ENCODE measurements around the gene TFAP2C. TPM values are rescaled to one million over a fixed set of nuclear protein-coding genes. Genes with fewer than 3 reads are reported as not detected.
"Not testable (repeated sequence)": the region's sequence is repeated elsewhere in the genome, so short reads cannot be mapped to it uniquely, and the experiment has no call there.

The TFAP2C gene
- total RNA-seq, 1 donor from 2014 or later: not detected

DNA sequence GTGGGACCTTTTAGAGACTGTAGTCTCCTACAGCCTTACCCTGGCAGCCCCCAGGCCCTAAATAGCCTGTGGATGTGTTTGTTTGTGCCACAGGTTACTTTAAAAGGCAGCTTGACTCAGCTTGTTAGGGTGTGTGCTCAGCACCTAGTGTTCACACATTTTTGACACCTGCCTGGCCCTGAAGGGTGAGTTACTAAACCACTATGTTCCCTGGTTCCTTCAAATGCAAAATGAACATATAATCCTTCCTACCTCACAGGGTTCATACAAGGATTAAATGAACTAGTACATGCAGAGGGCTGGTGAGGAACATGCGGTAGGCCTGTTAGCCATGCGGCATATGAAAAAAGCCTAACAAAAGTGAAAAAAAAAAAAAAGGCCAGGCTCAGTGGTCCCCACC lies 14.9 kb upstream of the TFAP2C start:
- intact Hi-C loops (cut with micrococcal nuclease): no loop called here

DNA sequence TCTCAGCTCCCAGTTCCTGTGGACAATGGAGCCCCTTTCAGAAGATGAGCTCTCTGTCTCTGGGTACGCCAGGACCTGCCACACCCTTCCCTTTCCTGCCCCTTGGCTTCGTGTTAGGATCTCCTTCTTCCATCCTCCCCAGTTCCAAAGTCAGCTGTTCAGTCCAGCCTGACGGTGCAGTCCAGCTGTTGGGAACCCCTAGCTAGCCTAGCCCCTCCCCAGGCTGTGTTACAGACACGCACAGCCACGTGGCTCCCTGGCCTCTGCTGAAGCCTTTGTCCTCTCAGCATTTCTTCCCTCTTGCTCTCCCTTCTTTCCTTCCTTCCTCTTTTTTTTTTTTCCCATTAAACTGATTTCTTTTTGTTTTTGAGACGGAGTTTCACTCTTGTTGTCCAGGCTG lies 12.4 kb upstream of the TFAP2C start:
- intact Hi-C loops (cut with micrococcal nuclease): no loop called here

GRCh38 chr20:56617489-56617888 lies 11.6 kb upstream of the TFAP2C start:
- intact Hi-C loops (cut with micrococcal nuclease): no loop called here

DNA sequence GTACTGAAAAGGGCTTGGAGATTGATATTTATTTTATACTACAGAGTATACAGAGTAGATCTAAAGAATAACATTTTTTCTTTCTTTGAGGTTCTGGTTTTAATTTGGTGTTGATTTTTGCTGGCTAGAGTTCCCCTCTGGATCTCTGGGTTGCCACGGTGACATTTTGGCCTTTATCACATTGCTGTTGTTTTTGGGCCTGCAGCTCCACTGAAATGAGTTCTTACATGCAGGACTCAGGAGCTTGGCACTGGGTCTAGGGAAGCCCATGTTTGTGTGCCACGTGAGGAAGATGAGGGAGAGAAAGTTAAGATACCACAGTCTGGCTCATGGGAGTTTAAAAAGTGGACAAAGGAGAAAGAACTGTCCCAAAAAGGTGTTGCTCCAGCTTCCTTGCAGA lies 7.4 kb upstream of the TFAP2C start:
- intact Hi-C loops (cut with micrococcal nuclease): no loop called here

GRCh38 chr20:56623930-56624329 lies 5.2 kb upstream of the TFAP2C start:
- intact Hi-C loops (cut with micrococcal nuclease): not testable (repeated sequence)

GRCh38 chr20:56624786-56625681 lies 4.1 kb upstream of the TFAP2C start:
- intact Hi-C loops (cut with micrococcal nuclease): loop anchor here (5.0 kb wide), 1 partner anchor 302 kb away; no protein-coding TSS in a partner anchor

- intact Hi-C loops (cut with micrococcal nuclease): loop anchor here (5.0 kb wide), 1 partner anchor 301 kb away; no protein-coding TSS in a partner anchor
Observed at GRCh38 chr20:56625837-56626236, 3.3 kb upstream of the TFAP2C start.

- intact Hi-C loops (cut with micrococcal nuclease): loop anchor here (5.0 kb wide), 1 partner anchor 301 kb away; no protein-coding TSS in a partner anchor
Observed at GRCh38 chr20:56626367-56627121, 2.6 kb upstream of the TFAP2C start.

GRCh38 chr20:56627122-56628014 lies 1.7 kb upstream of the TFAP2C start:
- intact Hi-C loops (cut with micrococcal nuclease): loop anchor here (5.0 kb wide), 1 partner anchor 300 kb away; no protein-coding TSS in a partner anchor

GRCh38 chr20:56628015-56628872 lies 862 bp upstream of the TFAP2C start:
- intact Hi-C loops (cut with micrococcal nuclease): loop anchor here (5.0 kb wide), 1 partner anchor 299 kb away; no protein-coding TSS in a partner anchor

- intact Hi-C loops (cut with micrococcal nuclease): loop anchor here (5.0 kb wide), 2 partner anchors 298 to 633 kb away; no protein-coding TSS in a partner anchor
Observed at GRCh38 chr20:56629464-56630085, 469 bp downstream of the TFAP2C start.

DNA sequence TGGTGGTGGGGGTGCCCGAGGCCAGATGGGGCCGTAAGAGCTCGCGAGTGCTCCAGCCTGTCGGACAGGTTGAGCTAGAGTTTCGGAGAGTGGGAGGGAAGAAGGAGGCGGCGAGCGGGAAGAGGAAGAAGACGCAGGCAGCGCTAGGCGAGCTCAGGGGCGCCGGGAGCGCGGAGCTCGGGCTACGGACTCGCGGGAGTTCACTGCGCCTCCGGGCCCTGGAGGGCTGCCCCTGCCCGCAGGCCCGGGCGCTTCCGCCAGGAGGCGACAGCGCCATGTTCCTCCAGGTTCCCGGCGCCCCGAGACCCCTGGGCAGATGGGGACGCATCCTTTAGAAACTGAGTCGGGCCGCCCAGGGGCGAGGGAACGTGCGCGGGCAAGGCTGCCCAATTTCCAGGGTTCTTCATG lies 984 bp downstream of the TFAP2C start:
- intact Hi-C loops (cut with micrococcal nuclease): loop anchor here (5.0 kb wide), 1 partner anchor 632 kb away; no protein-coding TSS in a partner anchor

DNA sequence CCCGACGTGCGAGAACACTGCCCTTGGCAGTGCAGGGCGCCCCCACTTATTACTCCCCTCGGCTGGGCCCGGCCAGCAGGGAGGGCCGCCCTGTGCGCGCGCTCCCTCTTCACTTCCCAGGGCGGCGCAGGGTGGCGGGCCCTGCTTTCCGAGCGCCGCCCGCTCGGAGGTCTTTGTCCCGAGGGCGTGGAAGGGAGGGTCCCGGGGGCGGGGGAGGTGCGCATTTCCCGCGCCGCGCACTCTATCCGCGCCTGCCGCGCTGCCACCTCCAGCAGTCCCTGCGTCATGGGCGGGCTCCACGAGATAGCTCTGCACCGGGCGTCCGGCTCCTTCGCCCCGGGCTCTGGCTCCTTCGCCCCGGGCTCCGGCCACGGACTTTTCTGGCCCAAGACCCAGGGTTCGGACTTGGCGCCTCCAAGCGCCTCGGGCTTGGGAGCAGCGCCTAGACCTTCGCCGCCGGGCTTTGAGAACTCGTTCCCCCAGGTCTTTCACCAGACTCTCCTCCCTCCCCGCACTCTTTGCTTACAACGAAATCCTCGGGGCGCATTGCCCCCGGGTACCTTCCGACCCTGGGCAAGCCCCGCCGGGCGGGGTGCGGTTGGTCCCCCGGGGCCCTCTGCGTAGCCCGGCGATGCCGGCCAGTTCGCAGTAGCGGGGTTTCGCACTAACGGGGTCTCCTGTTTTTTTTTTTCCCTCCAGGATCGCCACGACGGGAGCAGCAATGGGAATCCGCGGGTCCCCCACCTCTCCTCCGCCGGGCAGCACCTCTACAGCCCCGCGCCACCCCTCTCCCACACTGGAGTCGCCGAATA lies 1.6 kb downstream of the TFAP2C start:
- intact Hi-C loops (cut with micrococcal nuclease): loop anchor here (5.0 kb wide), 1 partner anchor 632 kb away; no protein-coding TSS in a partner anchor

DNA sequence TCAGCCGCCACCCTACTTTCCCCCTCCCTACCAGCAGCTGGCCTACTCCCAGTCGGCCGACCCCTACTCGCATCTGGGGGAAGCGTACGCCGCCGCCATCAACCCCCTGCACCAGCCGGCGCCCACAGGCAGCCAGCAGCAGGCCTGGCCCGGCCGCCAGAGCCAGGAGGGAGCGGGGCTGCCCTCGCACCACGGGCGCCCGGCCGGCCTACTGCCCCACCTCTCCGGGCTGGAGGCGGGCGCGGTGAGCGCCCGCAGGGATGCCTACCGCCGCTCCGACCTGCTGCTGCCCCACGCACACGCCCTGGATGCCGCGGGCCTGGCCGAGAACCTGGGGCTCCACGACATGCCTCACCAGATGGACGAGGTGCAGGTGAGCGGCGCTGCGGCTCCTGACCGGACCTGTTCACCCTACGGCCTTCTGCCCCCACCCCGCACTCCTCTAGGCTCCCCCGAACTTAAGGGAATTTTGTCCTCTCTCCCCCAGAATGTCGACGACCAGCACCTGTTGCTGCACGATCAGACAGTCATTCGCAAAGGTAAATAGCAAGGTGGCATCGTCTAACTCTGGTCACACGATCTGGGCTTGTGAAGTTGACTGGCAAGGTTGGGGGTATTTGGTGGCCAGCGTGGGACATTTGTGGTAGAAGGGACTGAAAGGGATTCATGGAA lies 2.3 kb downstream of the TFAP2C start:
- intact Hi-C loops (cut with micrococcal nuclease): loop anchor here (5.0 kb wide), 1 partner anchor 631 kb away; no protein-coding TSS in a partner anchor

DNA sequence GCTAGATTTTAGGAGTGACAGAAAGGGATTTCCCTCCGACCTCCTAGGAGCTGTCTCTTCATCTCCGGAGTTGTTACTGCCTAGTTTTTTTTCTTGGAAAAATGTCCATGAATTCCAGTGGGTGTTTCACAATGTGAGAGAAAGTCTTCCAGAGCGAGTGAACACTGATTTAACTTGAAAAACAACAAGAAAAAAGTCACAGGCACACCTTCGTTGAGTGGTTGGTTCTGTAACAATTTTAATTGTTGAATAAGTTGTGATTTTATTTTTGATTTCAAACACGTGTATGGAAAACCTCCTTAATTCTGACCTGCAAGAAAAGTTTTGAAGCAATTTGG lies 2.9 kb downstream of the TFAP2C start:
- intact Hi-C loops (cut with micrococcal nuclease): loop anchor here (5.0 kb wide), 1 partner anchor 630 kb away; no protein-coding TSS in a partner anchor

DNA sequence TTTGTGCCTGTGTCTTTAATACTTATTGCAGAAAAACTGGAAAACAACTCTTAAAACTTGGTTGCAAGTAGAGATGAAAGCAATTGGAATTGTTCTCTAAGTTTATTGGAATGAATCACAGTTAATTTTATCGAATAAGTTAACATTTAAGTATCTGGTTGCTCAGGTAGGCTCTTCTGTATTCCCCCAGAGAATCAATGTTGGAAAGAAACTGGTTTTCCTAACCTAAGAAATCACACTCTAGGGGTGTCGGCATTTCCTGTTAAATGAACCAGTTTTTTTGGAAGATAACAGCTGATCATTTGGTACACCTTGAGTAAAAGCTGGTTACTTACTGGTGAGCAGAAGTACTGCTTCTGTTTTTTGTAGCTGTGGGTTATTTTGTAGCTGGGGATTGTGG lies 5.2 kb downstream of the TFAP2C start:
- intact Hi-C loops (cut with micrococcal nuclease): loop anchor here (5.0 kb wide), 1 partner anchor 628 kb away; no protein-coding TSS in a partner anchor

- intact Hi-C loops (cut with micrococcal nuclease): loop anchor here (5.0 kb wide), 1 partner anchor 627 kb away; no protein-coding TSS in a partner anchor
Observed at GRCh38 chr20:56634735-56635385, 5.8 kb downstream of the TFAP2C start.

All from T-helper 1 cell treated with Interleukin-12 subunit alpha and Interleukin-12 subunit beta and Interleukin-4 antibody, amounts not matched to agents 30 ng/mL and 1 ng/mL, for 36 hours (primary cell).